BLaER1 (cell line): Measurements from ENCODE around the gene KRR1.

Experiments used
- H3K27ac ChIP-seq: shearing (Covaris generic); formaldehyde crosslinking; 2 replicates; pipeline ENCODE4 v1.8.1; 2022
- H3K27me3 ChIP-seq: shearing (Covaris generic); formaldehyde crosslinking; 2 replicates; pipeline ENCODE4 v1.8.1; 2022
- H3K36me3 ChIP-seq: shearing (Covaris generic); formaldehyde crosslinking; 2 replicates; pipeline ENCODE4 v1.8.1; 2022
- H3K4me1 ChIP-seq: shearing (Covaris generic); formaldehyde crosslinking; 2 replicates; pipeline ENCODE4 v1.8.1; 2022
- H3K4me2 ChIP-seq: shearing (Covaris generic); formaldehyde crosslinking; 2 replicates; pipeline ENCODE4 v1.8.1; 2022
- H3K4me3 ChIP-seq: shearing (Covaris generic); formaldehyde crosslinking; 2 replicates; pipeline ENCODE4 v1.8.1; 2022
- H3K9ac ChIP-seq: shearing (Covaris generic); formaldehyde crosslinking; 2 replicates; pipeline ENCODE4 v1.8.1; 2022
- H3K9me3 ChIP-seq: shearing (Covaris generic); formaldehyde crosslinking; 2 replicates; pipeline ENCODE4 v1.8.1; 2022
- H4K20me1 ChIP-seq: shearing (Covaris generic); formaldehyde crosslinking; 2 replicates; pipeline ENCODE4 v1.8.1; 2022
- Cebpa-rat ChIP-seq: shearing (Covaris generic); IDR thresholded peaks from 2 replicates; pipeline ENCODE4 v1.8.1; 2022

The KRR1 gene

DNA sequence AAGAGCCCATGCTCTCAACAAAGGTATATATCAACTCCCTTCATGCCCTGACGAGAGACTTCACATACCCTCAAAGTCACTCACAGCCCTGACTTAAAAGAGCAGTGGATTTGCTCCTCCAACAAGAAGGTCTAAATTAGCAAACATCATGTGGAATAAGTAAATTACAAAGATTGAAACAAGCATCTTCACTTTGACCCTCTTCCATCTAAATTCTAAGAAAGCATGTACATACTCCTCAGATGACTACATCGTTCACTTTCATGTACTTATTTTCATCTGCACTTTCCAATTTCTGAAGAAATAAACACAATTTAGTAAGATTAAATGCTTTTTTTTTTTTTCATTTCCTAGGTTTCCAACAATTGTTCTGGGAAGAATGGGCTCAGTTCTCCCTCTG lies 38.6 kb upstream of the KRR1 start:
- TF ChIP-seq Cebpa-rat: no peak
- Histone ChIP-seq H3K9ac (no peak overlapping the region), H3K27me3 (no peaks in the 10 kb centered on the region), H3K27ac (no peak overlapping the region), H3K4me1 (peaks cover 17% of the 10 kb centered on the region), H3K9me3 (no peaks in the 10 kb centered on the region), H3K36me3 (no peaks in the 10 kb centered on the region), H3K4me2 (no peak overlapping the region), H3K4me3 (no peak overlapping the region), H4K20me1 (no peaks in the 10 kb centered on the region)

GRCh38 chr12:75548879-75549278 lies 37.5 kb upstream of the KRR1 start:
- H3K27ac ChIP-seq: no peak overlapping the region
- no peak overlapping the region for H3K9ac ChIP-seq
- peaks cover 8% of the 10 kb centered on the region for H3K4me1 ChIP-seq
- H4K20me1 ChIP-seq: no peaks in the 10 kb centered on the region
- H3K36me3 ChIP-seq: no peaks in the 10 kb centered on the region
- H3K9me3 ChIP-seq: no peaks in the 10 kb centered on the region
- no peak for TF ChIP-seq Cebpa-rat
- H3K27me3 ChIP-seq: no peaks in the 10 kb centered on the region
- H3K4me2 ChIP-seq: no peak overlapping the region
- H3K4me3 ChIP-seq: no peak overlapping the region

- no peaks in the 10 kb centered on the region for H3K9me3 ChIP-seq
- no peak overlapping the region for H3K4me2 ChIP-seq
- no peak for TF ChIP-seq Cebpa-rat
- H3K4me3 ChIP-seq: no peak overlapping the region
- H3K9ac ChIP-seq: no peak overlapping the region
- H3K36me3 ChIP-seq: no peaks in the 10 kb centered on the region
- H3K4me1 ChIP-seq: no peaks in the 10 kb centered on the region
- H4K20me1 ChIP-seq: no peaks in the 10 kb centered on the region
- H3K27ac ChIP-seq: no peak overlapping the region
- no peaks in the 10 kb centered on the region for H3K27me3 ChIP-seq
Observed at GRCh38 chr12:75545636-75546035, 34.2 kb upstream of the KRR1 start.

DNA sequence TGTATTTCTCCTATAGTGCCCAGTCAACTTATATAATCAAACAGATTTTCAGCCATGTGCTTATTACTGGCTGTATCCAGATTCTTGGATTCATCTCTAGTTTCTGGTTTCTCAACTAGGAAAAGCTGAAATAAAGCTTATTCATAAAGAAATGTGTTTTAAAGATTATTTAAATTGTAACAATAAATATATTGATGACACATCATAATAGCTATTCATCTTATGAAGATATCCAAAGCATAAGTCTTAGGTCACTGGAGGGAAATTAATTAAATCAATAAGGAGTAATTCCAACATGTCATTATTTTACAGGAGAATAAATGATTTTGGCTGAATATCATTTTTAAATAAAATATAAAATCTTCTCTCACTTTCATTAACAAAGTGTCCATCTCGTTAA lies 32.1 kb upstream of the KRR1 start:
- Histone ChIP-seq H3K27ac (no peak overlapping the region), H3K4me2 (no peak overlapping the region), H3K9me3 (no peaks in the 10 kb centered on the region), H3K4me1 (no peaks in the 10 kb centered on the region), H3K9ac (no peak overlapping the region), H3K27me3 (no peaks in the 10 kb centered on the region), H3K36me3 (no peaks in the 10 kb centered on the region), H3K4me3 (no peak overlapping the region), H4K20me1 (no peaks in the 10 kb centered on the region)
- TF ChIP-seq Cebpa-rat: no peak

- Histone ChIP-seq H3K27ac (no peak overlapping the region), H3K4me3 (no peak overlapping the region), H3K27me3 (no peaks in the 10 kb centered on the region), H3K9ac (no peak overlapping the region), H3K4me1 (no peaks in the 10 kb centered on the region), H3K4me2 (no peak overlapping the region), H4K20me1 (no peaks in the 10 kb centered on the region), H3K36me3 (no peaks in the 10 kb centered on the region), H3K9me3 (no peaks in the 10 kb centered on the region)
- TF ChIP-seq Cebpa-rat: no peak
Observed at GRCh38 chr12:75542942-75543341, 31.5 kb upstream of the KRR1 start.

DNA sequence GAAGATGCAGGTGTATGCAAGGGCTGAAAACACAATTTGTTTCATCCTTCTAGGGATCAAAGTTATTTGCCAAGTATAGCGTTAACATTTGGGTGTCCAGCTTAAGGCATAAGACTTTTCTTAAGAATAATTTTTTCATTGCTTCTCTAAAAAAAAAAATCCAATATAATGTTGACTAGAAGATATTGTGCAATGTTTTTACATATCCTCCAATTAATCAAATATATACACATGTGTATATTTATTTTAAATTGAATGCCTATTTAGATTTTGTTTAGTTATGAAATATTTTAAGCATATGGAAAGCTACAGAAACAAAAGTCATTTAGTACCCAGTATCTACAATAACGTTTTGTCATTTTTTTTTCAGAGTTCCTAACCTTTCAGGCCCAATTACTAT lies 28.5 kb upstream of the KRR1 start:
- Histone ChIP-seq H3K4me3 (no peak overlapping the region), H3K27me3 (no peaks in the 10 kb centered on the region), H3K9me3 (no peaks in the 10 kb centered on the region), H3K9ac (no peak overlapping the region), H3K36me3 (no peaks in the 10 kb centered on the region), H3K4me1 (no peaks in the 10 kb centered on the region), H4K20me1 (no peaks in the 10 kb centered on the region), H3K4me2 (no peak overlapping the region), H3K27ac (no peak overlapping the region)
- TF ChIP-seq Cebpa-rat: no peak

- Histone ChIP-seq H3K27ac (no peak overlapping the region), H3K9me3 (no peaks in the 10 kb centered on the region), H4K20me1 (no peaks in the 10 kb centered on the region), H3K9ac (no peak overlapping the region), H3K4me1 (peaks cover 5% of the 10 kb centered on the region), H3K4me3 (no peak overlapping the region), H3K4me2 (no peak overlapping the region), H3K27me3 (no peaks in the 10 kb centered on the region), H3K36me3 (no peaks in the 10 kb centered on the region)
- no peak for TF ChIP-seq Cebpa-rat
Observed at GRCh38 chr12:75533239-75533638, 21.8 kb upstream of the KRR1 start.

GRCh38 chr12:75529826-75530225 lies 18.4 kb upstream of the KRR1 start:
- TF ChIP-seq Cebpa-rat: no peak
- Histone ChIP-seq H3K27ac (no peak overlapping the region), H3K9ac (no peak overlapping the region), H3K27me3 (no peaks in the 10 kb centered on the region), H4K20me1 (no peaks in the 10 kb centered on the region), H3K4me1 (peaks cover 35% of the 10 kb centered on the region), H3K4me2 (no peak overlapping the region), H3K4me3 (no peak overlapping the region), H3K9me3 (no peaks in the 10 kb centered on the region), H3K36me3 (no peaks in the 10 kb centered on the region)

DNA sequence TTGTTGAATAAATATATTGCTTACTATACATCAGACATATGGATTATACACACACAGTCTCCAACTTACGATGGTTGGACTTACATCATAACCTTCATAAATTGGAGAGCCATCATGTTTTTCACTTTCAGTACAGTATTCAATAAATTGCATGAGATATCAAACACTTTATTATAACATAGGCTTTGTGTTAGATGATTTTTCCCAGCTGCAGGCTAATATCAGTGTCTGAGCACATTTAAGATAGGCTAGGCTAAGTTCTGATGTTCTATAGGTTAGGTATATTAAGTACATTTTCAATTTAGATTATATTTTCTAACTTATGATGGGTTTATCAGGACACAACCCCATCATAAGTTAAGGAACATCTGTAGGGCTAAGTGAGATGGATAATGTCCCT lies 17.9 kb upstream of the KRR1 start:
- Histone ChIP-seq H3K9me3 (no peaks in the 10 kb centered on the region), H3K36me3 (no peaks in the 10 kb centered on the region), H3K4me1 (peaks cover 35% of the 10 kb centered on the region), H4K20me1 (no peaks in the 10 kb centered on the region), H3K4me2 (no peak overlapping the region), H3K9ac (no peak overlapping the region), H3K27ac (no peak overlapping the region), H3K4me3 (no peak overlapping the region), H3K27me3 (no peaks in the 10 kb centered on the region)
- no peak for TF ChIP-seq Cebpa-rat

- Histone ChIP-seq H4K20me1 (no peaks in the 10 kb centered on the region), H3K4me3 (no peak overlapping the region), H3K4me2 (peak overlapping the region; percentile 36), H3K27ac (no peak overlapping the region), H3K4me1 (peaks cover 35% of the 10 kb centered on the region), H3K9ac (no peak overlapping the region), H3K9me3 (no peaks in the 10 kb centered on the region), H3K36me3 (no peaks in the 10 kb centered on the region), H3K27me3 (no peaks in the 10 kb centered on the region)
- TF ChIP-seq Cebpa-rat: no peak
Observed at GRCh38 chr12:75528692-75529091, 17.3 kb upstream of the KRR1 start.

- no peak for TF ChIP-seq Cebpa-rat
- Histone ChIP-seq H3K4me3 (no peak overlapping the region), H3K9me3 (no peaks in the 10 kb centered on the region), H3K9ac (no peak overlapping the region), H3K4me2 (peak overlapping the region; percentile 36), H3K27me3 (no peaks in the 10 kb centered on the region), H3K4me1 (peaks cover 35% of the 10 kb centered on the region), H3K27ac (no peak overlapping the region), H4K20me1 (no peaks in the 10 kb centered on the region), H3K36me3 (no peaks in the 10 kb centered on the region)
Observed at GRCh38 chr12:75528272-75528671, 16.9 kb upstream of the KRR1 start.
